ENCODE results near the gene CCDC175.

GRCh38 chr14:59582845-59583509 lies 6.4 kb upstream of the CCDC175 start:
- TF ChIP-seq CTCF (IDR thresholded peaks at IDR 0.05; ENCODE audit: low read depth, low read length, poor library complexity, severe bottlenecking) (peak; percentile 51), EZH2phosphoT487 (IDR thresholded peaks at IDR 0.05; ENCODE audit: borderline replicate concordance, low read length) (no peak)

All from DOHH2 (cell line).